Measurements from ENCODE around the gene PSAPL1. TPM values are rescaled to one million over a fixed set of nuclear protein-coding genes. Genes with fewer than 3 reads are reported as not detected.

Gene PSAPL1
- total RNA-seq, 3 donors from 2014 or later (not counting 1 experiment from before 2014, with no cell fraction given), result not detected

DNA sequence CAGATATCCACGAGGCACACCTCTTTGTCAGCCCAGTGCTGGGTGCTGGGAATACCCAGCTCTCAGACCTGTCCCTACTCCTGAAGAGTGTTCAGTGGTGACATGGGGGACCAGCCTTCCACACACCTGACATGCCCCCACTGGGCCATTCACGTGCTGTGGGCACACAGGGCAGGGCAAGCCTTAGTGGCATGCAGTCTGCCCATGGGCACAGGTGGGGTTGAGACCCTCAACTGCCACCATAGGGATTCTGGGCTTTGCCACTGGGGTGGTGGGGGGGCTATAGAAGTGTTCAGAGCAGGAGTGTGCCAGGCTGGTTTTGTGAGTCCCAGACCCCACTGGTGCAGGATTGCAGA lies 16.7 kb upstream of the PSAPL1 start:
- no peak for TF ChIP-seq CTCF (IDR thresholded peaks at IDR 0.05)
- DNase-seq, result no peak

GRCh38 chr4:7450775-7451433 lies 16.2 kb upstream of the PSAPL1 start:
- Mint-ChIP-seq H3K9me3 (no peaks in the 10 kb centered on the region), H3K27ac (no peak overlapping the region), H3K4me3 (no peak overlapping the region), H3K4me1 (peaks cover 0 to 10% of the 10 kb centered on the region in 2 donors), H3K36me3 (no peaks in the 10 kb centered on the region), H3K27me3 (ENCODE audit: low read depth in 2 of 2) (peaks cover 0 to 10% of the 10 kb centered on the region in 2 donors)
- WGBS (ENCODE audit: insufficient coverage), result 76% methylated on average over 5 of the region's 5 CpGs
- ATAC-seq (no peak), DNase-seq (no peak)
- Histone ChIP-seq H3K4me3 (ENCODE audit: low read length) (no peak overlapping the region), H3K27ac (ENCODE audit: low read length) (no peak overlapping the region), H3K9me3 (ENCODE audit: control insufficient read depth, insufficient read depth, low read length) (no peaks in the 10 kb centered on the region), H3K36me3 (ENCODE audit: control insufficient read depth, insufficient read depth, low read length) (no peaks in the 10 kb centered on the region), H3K4me1 (ENCODE audit: control insufficient read depth, insufficient read depth, low read length) (no peaks in the 10 kb centered on the region), H3K27me3 (ENCODE audit: control insufficient read depth, insufficient read depth, low read length) (peaks cover 2% of the 10 kb centered on the region)
- intact Hi-C loops (cut with micrococcal nuclease), result no loop called here
- TF ChIP-seq CTCF (IDR thresholded peaks at IDR 0.05), result no peak

More for the DNA sequence above, 16.7 kb upstream of the PSAPL1 start:
- no peak for ATAC-seq
- H3K9me3 ChIP-seq (ENCODE audit: control insufficient read depth, insufficient read depth, low read length), result no peaks in the 10 kb centered on the region
- intact Hi-C loops (cut with micrococcal nuclease), result no loop called here
- H3K27me3 Mint-ChIP-seq (ENCODE audit: low read depth in 2 of 2), result peaks cover 0 to 9% of the 10 kb centered on the region in 2 donors
- H3K36me3 ChIP-seq (ENCODE audit: control insufficient read depth, insufficient read depth, low read length), result no peaks in the 10 kb centered on the region
- no peak overlapping the region for H3K27ac Mint-ChIP-seq
- peaks cover 2% of the 10 kb centered on the region for H3K27me3 ChIP-seq (ENCODE audit: control insufficient read depth, insufficient read depth, low read length)
- no peaks in the 10 kb centered on the region for H3K4me1 ChIP-seq (ENCODE audit: control insufficient read depth, insufficient read depth, low read length)
- H3K36me3 Mint-ChIP-seq, result no peaks in the 10 kb centered on the region
- H3K27ac ChIP-seq (ENCODE audit: low read length), result no peak overlapping the region
- WGBS (ENCODE audit: insufficient coverage), result 68% methylated on average over 2 of the region's 2 CpGs
- no peak overlapping the region for H3K4me3 ChIP-seq (ENCODE audit: low read length)
- no peak overlapping the region for H3K4me3 Mint-ChIP-seq
- peaks cover 0 to 10% of the 10 kb centered on the region in 2 donors for H3K4me1 Mint-ChIP-seq
- H3K9me3 Mint-ChIP-seq, result no peaks in the 10 kb centered on the region

- Mint-ChIP-seq H3K27ac (no peak overlapping the region), H3K9me3 (no peaks in the 10 kb centered on the region), H3K4me3 (no peak overlapping the region), H3K27me3 (ENCODE audit: low read depth in 2 of 2) (peaks cover 20 to 26% of the 10 kb centered on the region in 2 donors), H3K4me1 (peaks cover 1 to 11% of the 10 kb centered on the region in 2 donors), H3K36me3 (no peaks in the 10 kb centered on the region)
- 73% methylated on average over 16 of the region's 16 CpGs for WGBS (ENCODE audit: insufficient coverage)
- DNase-seq, result no peak
- Histone ChIP-seq H3K27ac (ENCODE audit: low read length) (no peak overlapping the region), H3K4me1 (ENCODE audit: control insufficient read depth, insufficient read depth, low read length) (peaks cover under 1% of the 10 kb centered on the region), H3K36me3 (ENCODE audit: control insufficient read depth, insufficient read depth, low read length) (no peaks in the 10 kb centered on the region), H3K9me3 (ENCODE audit: control insufficient read depth, insufficient read depth, low read length) (no peaks in the 10 kb centered on the region), H3K27me3 (ENCODE audit: control insufficient read depth, insufficient read depth, low read length) (peaks cover 5% of the 10 kb centered on the region), H3K4me3 (ENCODE audit: low read length) (no peak overlapping the region)
- no peak for ATAC-seq
- intact Hi-C loops (cut with micrococcal nuclease), result no loop called here
- no peak for TF ChIP-seq CTCF (IDR thresholded peaks at IDR 0.05)
These were observed 13.3 kb upstream of the PSAPL1 start for GRCh38 chr4:7448036-7448435.

- Histone ChIP-seq H3K36me3 (ENCODE audit: control insufficient read depth, insufficient read depth, low read length) (no peaks in the 10 kb centered on the region), H3K27ac (ENCODE audit: low read length) (no peak overlapping the region), H3K4me1 (ENCODE audit: control insufficient read depth, insufficient read depth, low read length) (peaks cover 7% of the 10 kb centered on the region), H3K9me3 (ENCODE audit: control insufficient read depth, insufficient read depth, low read length) (no peaks in the 10 kb centered on the region), H3K27me3 (ENCODE audit: control insufficient read depth, insufficient read depth, low read length) (peaks cover 5% of the 10 kb centered on the region), H3K4me3 (ENCODE audit: low read length) (no peak overlapping the region)
- Mint-ChIP-seq H3K9me3 (no peaks in the 10 kb centered on the region), H3K36me3 (no peaks in the 10 kb centered on the region), H3K27ac (no peak overlapping the region), H3K4me3 (no peak overlapping the region), H3K27me3 (ENCODE audit: low read depth in 2 of 2) (peaks cover 25 to 27% of the 10 kb centered on the region in 2 donors), H3K4me1 (peaks cover 6 to 12% of the 10 kb centered on the region in 2 donors)
- 76% methylated on average over 3 of the region's 3 CpGs for WGBS (ENCODE audit: insufficient coverage)
- DNase-seq, result no peak
- TF ChIP-seq CTCF (IDR thresholded peaks at IDR 0.05), result no peak
- no peak for ATAC-seq
- intact Hi-C loops (cut with micrococcal nuclease), result no loop called here
These were observed 12.5 kb upstream of the PSAPL1 start for GRCh38 chr4:7447236-7447635.
